Stimulated activated CD4-positive, alpha-beta T cell treated with anti-CD3 and anti-CD28 coated beads, Interleukin-2, amount 100 ng/mL, for 4 hours (primary cell): Measurements from ENCODE around the gene TAF5L.
"Not testable (repeated sequence)": the region's sequence is repeated elsewhere in the genome, so short reads cannot be mapped to it uniquely, and the experiment has no call there.

Experiments
- DNase-seq: peaks from one replicate; pipeline ENCODE4 v3.0.0-alpha.2; 2020; ENCODE audit warnings: low read depth

TAF5L gene

DNA sequence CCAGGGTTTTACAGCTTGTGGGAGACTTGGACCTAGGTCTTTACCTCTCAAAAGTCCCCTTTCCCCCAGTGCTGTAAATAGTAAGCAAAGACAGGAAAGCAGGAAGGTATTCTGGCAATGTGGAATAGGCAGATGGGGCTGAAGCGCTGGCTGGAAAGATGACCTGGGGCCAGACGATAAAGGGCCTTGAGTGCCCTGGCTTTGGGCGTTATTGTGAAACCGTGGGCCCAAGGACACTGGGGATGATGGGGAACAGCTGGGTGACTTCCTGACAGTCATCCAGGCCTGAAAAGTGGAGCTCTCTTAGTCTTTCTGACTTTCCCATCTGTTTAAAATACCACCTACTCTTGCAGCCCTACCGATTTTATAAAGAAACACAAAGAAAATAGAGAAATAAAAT is 16.5 kb upstream of the TAF5L start:
- no peak for DNase-seq

DNA sequence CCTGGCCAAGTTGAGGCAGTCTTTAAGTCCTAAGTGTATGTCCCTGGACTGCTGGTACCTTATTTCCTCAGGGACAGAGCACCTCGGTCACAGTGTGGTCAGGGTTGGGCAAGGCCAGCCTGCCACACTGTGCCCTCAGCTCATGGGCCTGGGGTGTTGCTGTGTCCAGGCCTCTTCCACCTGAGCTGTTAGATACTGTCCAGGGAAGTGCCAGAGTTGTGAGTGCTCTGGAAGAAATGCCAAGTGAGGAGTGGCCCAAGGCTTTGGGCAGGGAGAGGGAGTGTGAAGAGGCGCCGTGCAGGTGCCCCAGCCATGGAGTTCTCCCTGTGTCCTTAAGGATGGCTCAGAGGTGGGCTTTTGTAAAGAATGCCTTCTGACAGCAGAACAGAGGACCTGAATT is 15.4 kb upstream of the TAF5L start:
- no peak for DNase-seq

DNA sequence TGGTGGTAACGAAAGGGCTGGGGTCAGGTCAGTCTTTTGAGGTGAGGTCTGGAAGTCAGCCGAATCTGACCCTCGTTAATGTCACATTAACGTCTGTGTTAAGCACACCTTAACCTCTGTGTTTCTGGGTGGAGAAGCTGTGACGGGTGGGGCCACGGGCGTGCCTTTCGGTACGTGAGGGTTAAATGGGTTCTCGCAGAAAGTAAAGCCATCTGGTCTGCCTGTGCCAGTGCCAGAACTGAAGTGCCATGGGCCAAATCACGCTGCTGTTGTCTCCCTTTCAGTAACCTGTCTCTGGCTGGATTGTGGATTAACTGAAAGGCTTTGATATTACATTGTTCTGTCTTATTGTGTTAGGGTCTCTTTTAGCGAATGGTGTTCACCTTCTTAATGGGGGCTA is 14.5 kb upstream of the TAF5L start:
- DNase-seq, result no peak

GRCh38 chr1:229637746-229638145 is 11.8 kb upstream of the TAF5L start:
- DNase-seq, result no peak

DNA sequence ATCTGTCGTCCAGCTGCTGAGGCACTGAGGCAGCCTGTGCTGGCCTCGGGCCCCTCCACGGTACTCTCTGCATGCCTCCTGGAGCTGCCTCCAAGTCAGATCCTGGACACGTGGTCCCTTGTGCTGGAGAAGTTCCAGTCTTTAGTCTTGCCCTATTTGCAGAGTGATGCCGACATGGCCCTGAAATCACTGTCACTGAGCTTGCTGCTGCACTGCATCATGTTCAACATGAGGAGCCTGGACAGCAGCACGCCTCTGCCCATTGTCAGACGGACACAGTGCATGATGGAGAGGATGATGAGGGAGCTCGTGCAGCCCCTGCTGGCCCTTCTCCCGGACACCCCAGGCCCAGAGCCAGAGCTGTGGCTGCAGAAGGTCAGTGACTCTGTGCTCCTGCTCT is 10.1 kb upstream of the TAF5L start:
- no peak for DNase-seq

DNA sequence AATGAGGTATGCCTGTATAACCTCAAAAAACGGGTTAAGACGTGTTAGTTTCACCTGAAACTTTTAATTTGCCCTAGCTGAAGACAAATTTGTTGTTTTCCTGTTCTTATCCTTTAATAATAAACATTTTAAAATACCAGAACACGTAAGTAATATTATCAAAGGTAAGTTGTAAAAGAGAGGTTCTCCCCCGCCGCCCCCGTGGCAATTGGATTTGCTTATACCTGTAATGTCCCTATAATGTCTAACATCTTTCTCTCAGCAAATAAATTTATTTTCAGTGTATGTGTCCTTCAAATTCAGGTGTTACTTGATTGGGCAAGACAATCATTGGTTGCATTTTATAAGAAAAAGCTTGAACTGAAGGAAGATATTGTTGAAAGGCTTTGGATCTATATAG is 6.0 kb upstream of the TAF5L start:
- DNase-seq, result no peak

DNA sequence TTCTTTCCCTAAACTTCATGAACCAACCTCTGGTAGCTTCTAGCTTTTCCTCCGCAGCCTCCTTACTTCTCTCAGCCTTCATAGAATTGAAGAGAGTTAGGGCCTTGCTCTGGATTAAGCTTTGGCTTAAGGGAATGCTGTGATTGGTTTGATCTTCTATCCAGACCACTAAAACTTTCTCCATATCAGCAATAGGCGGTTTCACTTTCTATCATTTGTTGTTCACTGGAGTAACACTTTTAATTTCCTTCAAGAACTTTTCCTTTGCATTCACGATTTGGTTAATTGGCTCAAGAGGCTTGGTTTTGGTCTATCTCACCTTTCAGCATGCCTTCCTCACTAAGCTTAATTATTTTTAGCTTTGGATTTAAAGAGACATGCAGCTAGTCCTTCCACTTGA is 5.2 kb upstream of the TAF5L start:
- DNase-seq, result no peak

DNA sequence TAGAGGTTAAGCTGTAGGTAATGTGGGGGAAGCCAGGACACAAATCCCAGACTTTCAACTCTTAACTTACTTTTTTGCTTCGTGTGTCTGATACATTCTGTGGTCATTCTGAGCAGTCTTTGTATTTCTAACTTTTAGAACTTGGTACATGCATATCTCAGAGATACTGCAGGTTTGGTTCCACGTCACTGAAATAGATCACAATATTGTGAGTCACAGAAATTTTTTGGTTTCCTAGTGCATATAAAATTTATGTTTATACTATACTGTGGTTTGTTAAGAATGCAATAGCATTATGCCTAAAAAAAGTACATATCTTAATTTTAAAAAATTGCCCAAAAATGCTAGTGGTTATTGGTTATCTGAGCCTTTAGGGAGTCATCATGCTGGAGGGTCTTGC is 3.3 kb upstream of the TAF5L start:
- DNase-seq, result no peak

DNA sequence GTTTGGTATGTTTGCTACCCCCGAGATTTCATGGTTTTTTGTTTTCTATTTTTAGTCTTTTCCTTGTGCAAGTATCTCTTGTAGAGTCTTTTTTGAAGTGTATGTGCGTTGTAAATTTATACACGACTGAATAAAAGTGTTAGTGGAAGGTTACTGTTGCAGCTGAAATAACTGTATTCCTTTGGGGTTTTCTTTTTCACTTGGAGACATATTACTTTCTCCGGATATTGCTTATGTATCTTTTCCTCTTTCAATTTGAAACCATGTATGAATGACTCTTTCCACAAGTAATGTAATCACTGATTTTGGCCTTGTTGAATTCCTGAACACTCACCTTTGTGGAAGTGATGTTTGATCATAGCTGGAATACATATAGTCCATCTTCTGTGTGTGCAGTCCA is 1.1 kb upstream of the TAF5L start:
- no peak for DNase-seq

GRCh38 chr1:229625071-229625914 is 629 bp downstream of the TAF5L start:
- peak; percentile 45 for DNase-seq

- no peak for DNase-seq
Observed at GRCh38 chr1:229624521-229625070, 1.3 kb downstream of the TAF5L start.

GRCh38 chr1:229623838-229624237 is 2.1 kb downstream of the TAF5L start:
- no peak for DNase-seq

- no peak for DNase-seq
Observed at GRCh38 chr1:229623225-229623624, 2.7 kb downstream of the TAF5L start.

DNA sequence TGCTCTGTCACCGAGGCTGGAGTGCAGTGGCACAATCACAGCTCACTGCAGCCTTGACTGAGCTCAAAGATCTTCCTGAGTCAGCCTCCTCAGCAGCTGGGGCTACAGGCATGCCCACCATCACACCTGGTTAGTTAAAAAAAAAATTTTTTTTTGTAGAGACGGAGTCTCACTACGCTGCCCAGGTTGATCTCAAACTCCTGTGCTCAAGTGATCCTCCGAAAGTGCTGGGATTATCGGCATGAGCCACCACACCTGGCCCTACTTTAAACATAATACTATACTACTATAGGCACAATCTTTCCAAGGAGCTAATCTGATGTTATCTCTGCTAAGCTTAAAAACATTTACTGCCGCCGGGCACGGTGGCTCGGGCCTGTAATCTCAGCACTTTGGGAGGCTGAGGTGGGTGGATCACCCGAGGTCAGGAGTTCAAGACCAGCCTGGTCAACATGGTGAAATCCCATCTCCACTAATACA is 3.2 kb downstream of the TAF5L start:
- not testable (repeated sequence) for DNase-seq

- DNase-seq, result no peak
Observed at GRCh38 chr1:229621663-229622062, 4.3 kb downstream of the TAF5L start.

GRCh38 chr1:229620876-229621275 is 5.0 kb downstream of the TAF5L start:
- DNase-seq, result no peak

DNA sequence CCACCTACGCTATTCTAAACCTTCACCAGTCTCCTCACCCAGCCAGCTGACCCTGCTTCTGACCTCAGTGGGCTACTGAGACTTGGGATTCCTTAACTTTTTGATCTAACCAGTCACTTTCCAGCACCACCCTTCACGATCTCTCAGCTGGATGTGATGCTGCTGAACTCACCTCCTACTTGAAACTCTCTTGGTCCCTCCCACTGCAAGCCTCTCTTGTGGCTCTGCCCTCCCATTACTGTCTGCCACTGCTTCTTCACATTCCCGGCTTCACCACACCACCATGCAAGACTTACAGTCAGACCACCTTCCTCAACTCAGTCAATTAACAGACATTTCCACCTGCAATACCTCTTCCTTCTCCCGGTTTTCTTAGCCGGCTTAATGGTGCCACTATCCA is 6.3 kb downstream of the TAF5L start:
- DNase-seq, result no peak

GRCh38 chr1:229619002-229619401 is 6.9 kb downstream of the TAF5L start:
- DNase-seq, result no peak

GRCh38 chr1:229617351-229618100 is 8.4 kb downstream of the TAF5L start:
- DNase-seq, result no peak

- no peak for DNase-seq
Observed at GRCh38 chr1:229614701-229615100, 11.2 kb downstream of the TAF5L start.

- DNase-seq, result no peak
Observed at GRCh38 chr1:229613938-229614337, 12.0 kb downstream of the TAF5L start.

GRCh38 chr1:229608590-229608989 is 17.3 kb downstream of the TAF5L start:
- no peak for DNase-seq

GRCh38 chr1:229607370-229607769 is 18.6 kb downstream of the TAF5L start:
- DNase-seq, result no peak
